GM12878 (cell line): ENCODE results near the gene CDH10. TPM values are rescaled to one million over a fixed set of nuclear protein-coding genes. Genes with fewer than 3 reads are reported as not detected.

ENCODE experiments used
- ATAC-seq: fragments of 200-7000 bp; cut with Tn5 transposase; 3 replicates; pipeline ENCODE4 v1.9.1; 2020; ENCODE audit warnings: mild to moderate bottlenecking, moderate library complexity
- BruUV-seq: library from RNA; stranded (reverse); fragments of 400-500 nt; replicated peaks from 2 replicates; lab custom pipeline; 2021; lab: Mats Ljungman, UMichigan
- CTCF ChIA-PET: fragments of 300-600 bp; sonication (Branson Sonifier 250); formaldehyde crosslinking; extraction: SDS; loops from one replicate; lab custom pipeline; 2021; ENCODE audit warnings: inconsistent platforms; lab: Yijun Ruan, JAX
- POLR2A ChIA-PET: fragments of 350-600 bp; formaldehyde crosslinking; extraction: SDS; loops from one replicate; lab custom pipeline; 2021; ENCODE audit warnings: inconsistent platforms; lab: Charles Lee
- RAD21 ChIA-PET: fragments of 300-600 bp; sonication (Branson Sonifier 250); formaldehyde crosslinking; loops from one replicate; lab custom pipeline; 2023; ENCODE audit warnings: antibody characterized with exemption; ENCODE audit not compliant: unreplicated experiment; lab: Charles Lee
- SMC1A ChIA-PET: fragments of 300-600 bp; sonication (Branson Sonifier 250); formaldehyde crosslinking; loops from one replicate; lab custom pipeline; 2023; ENCODE audit not compliant: unreplicated experiment, uncharacterized antibody; lab: Charles Lee
- DNase-seq: peaks from one replicate; pipeline ENCODE4 v3.0.0-alpha.2; 2011; ENCODE audit warnings: low read depth, low spot score
- FAIRE-seq: peaks from 3 replicates; lab custom pipeline; 2011; peaks lifted over from hg19 to GRCh38; lab: Jason Lieb, UNC
- H2AFZ ChIP-seq: 2 replicates; pipeline ENCODE4 v1.6.0; 2011; ENCODE audit warnings: low read depth, low read length, control low read depth; ENCODE audit not compliant: control insufficient read depth
- H3K27ac ChIP-seq: 2 replicates; pipeline ENCODE4 v1.5.1; 2011; ENCODE audit warnings: control low read depth; ENCODE audit not compliant: control insufficient read depth, insufficient read depth
- H3K27me3 ChIP-seq, 2 experiments: replicated peaks in 1 of 2; 2 replicates each; pipeline versions ENCODE4 v1.6.0 to v1.6.1; 2011; ENCODE audit warnings: low read length in 1 of 2; ENCODE audit not compliant: control insufficient read depth in 2 of 2, insufficient read depth in 2 of 2
- H3K36me3 ChIP-seq, 2 experiments: 2 replicates each; pipeline ENCODE4 v1.5.1; 2011; ENCODE audit warnings: low read length in 1 of 2; ENCODE audit not compliant: control insufficient read depth in 2 of 2, insufficient read depth in 2 of 2
- H3K4me1 ChIP-seq: 2 replicates; pipeline ENCODE4 v1.6.1; 2011; ENCODE audit warnings: mild to moderate bottlenecking, low read length, moderate library complexity, mixed read lengths; ENCODE audit not compliant: control insufficient read depth, insufficient read depth
- H3K4me2 ChIP-seq: 2 replicates; pipeline ENCODE4 v1.6.0; 2011; ENCODE audit warnings: control low read depth; ENCODE audit not compliant: control insufficient read depth, insufficient read depth
- H3K4me3 ChIP-seq: fragments of 200-600 bp; sonication (generic); 2 replicates; pipeline ENCODE4 v1.5.1; 2016
- H3K79me2 ChIP-seq: 2 replicates; pipeline ENCODE4 v1.6.0; 2011; ENCODE audit warnings: low read length; ENCODE audit not compliant: control insufficient read depth, insufficient read depth
- H3K9ac ChIP-seq: 2 replicates; pipeline ENCODE4 v1.8.0; 2011; ENCODE audit warnings: low read length, control low read depth, mixed read lengths; ENCODE audit not compliant: control insufficient read depth, insufficient read depth
- H3K9me3 ChIP-seq: replicated peaks from 3 replicates; pipeline ENCODE4 v1.5.1; 2011; ENCODE audit warnings: mild to moderate bottlenecking, low read length; ENCODE audit not compliant: control insufficient read depth, insufficient read depth
- H4K20me1 ChIP-seq: 2 replicates; pipeline ENCODE4 v1.6.0; 2011; ENCODE audit not compliant: control insufficient read depth, insufficient read depth
- BCL11A ChIP-seq: IDR thresholded peaks from 2 replicates; pipeline ENCODE4 v1.6.1; 2011; ENCODE audit warnings: low read depth, low read length
- BCL3 ChIP-seq: IDR thresholded peaks from 2 replicates; pipeline ENCODE4 v1.6.1; 2011; ENCODE audit warnings: borderline replicate concordance, low read depth, mild to moderate bottlenecking, moderate library complexity, low read length; ENCODE audit not compliant: insufficient read depth, poor library complexity, severe bottlenecking
- MTA3 ChIP-seq: IDR thresholded peaks from 2 replicates; pipeline ENCODE4 v1.6.1; 2012; ENCODE audit warnings: low read length, inconsistent platforms, borderline replicate concordance
- NR2F1 ChIP-seq: fragments of 450-650 bp; conservative IDR thresholded peaks from 2 replicates; pipeline ENCODE4 v1.6.1; 2017; ENCODE audit warnings: mild to moderate bottlenecking
- PAX8 ChIP-seq: fragments of 450-650 bp; IDR thresholded peaks from 2 replicates; pipeline ENCODE4 v1.6.1; 2017; ENCODE audit warnings: mild to moderate bottlenecking, moderate library complexity
- RELA ChIP-seq: fragments of 450-650 bp; IDR thresholded peaks from 2 replicates; pipeline ENCODE4 v1.8.0; 2014; ENCODE audit warnings: borderline replicate concordance; ENCODE audit not compliant: partially characterized antibody
- RUNX3 ChIP-seq: IDR thresholded peaks from 2 replicates; pipeline ENCODE4 v1.6.1; 2012; ENCODE audit warnings: low read length, inconsistent platforms
- SMC3 ChIP-seq: IDR thresholded peaks from 2 replicates; pipeline ENCODE4 v1.6.1; 2011; ENCODE audit warnings: low read length, improper control_type of control experiment, borderline replicate concordance
- SREBF1 ChIP-seq: IDR thresholded peaks from 2 replicates; pipeline ENCODE4 v1.6.1; 2012; ENCODE audit warnings: mild to moderate bottlenecking, low read length
- TARDBP ChIP-seq: IDR thresholded peaks from 2 replicates; pipeline ENCODE4 v1.6.1; 2016; ENCODE audit warnings: borderline replicate concordance
- WGBS: methylation state at CpG from one replicate; pipeline ENCODE4 v1.1.6; 2016; ENCODE audit warnings: low lambda C conversion rate; ENCODE audit not compliant: insufficient replicate concordance, insufficient coverage; ENCODE audit errors: missing lambda C conversion rate; 5-methylcytosine and 5-hydroxymethylcytosine counted together
- in situ Hi-C: fragments of 300-500 bp; cut with MboI; formaldehyde crosslinking; loops from 9 replicates; pipeline ENCODE4 v1.14.3; 2018; ENCODE audit warnings: mixed read lengths
- intact Hi-C: fragments of 100-400 bp; cut with micrococcal nuclease; formaldehyde crosslinking; loops from one replicate; pipeline ENCODE4 v1.14.2; 2022; ENCODE audit not compliant: unreplicated experiment
- polyA plus RNA-seq, 11 experiments: library from polyadenylated mRNA; depleted of rRNA in 4 of 11; unstranded in 6 of 11; stranded (reverse) in 5 of 11; fragments of >200 nt; fragmentation: Nextera tagmentation in 4 of 11; fragmentation: Illumina TruSeq in 1 of 11; extraction: Ambion mirVana in 4 of 11; extraction: Trizol in 1 of 11; gene quantifications; 1 replicate in 1 of 11; 2 replicates in 10 of 11; pipeline versions ENCODE4 v1.2.1 to v1.2.3, GENCODE V29; 2011 to 2016; ENCODE audit warnings: inconsistent platforms in 2 of 11, missing spikeins in 2 of 11, low read depth in 1 of 11
- total RNA-seq, 4 experiments: library from RNA; depleted of rRNA in 3 of 4; stranded (reverse); fragments of >200 nt in 3 of 4; fragmentation: Illumina TruSeq in 1 of 4; extraction: Trizol in 1 of 4; gene quantifications; 2 replicates each; pipeline versions ENCODE4 v1.2.1 to v1.2.3, GENCODE V29; 2013 to 2021

CDH10 gene
- total and polyA plus RNA-seq, 10 of the 15 experiments (the other 5 are each of a cell fraction or from before 2014, with no cell fraction given), result 0.04 to 0.05 TPM; not detected in 8

- no peak overlapping the region for H3K9ac ChIP-seq
- H3K79me2 ChIP-seq, result no peaks in the 10 kb centered on the region
- no TSS peak for BruUV-seq
- in situ Hi-C loops (no loop called here), intact Hi-C loops (no loop called here)
- WGBS, result 1% methylated on average over 3 of the region's 3 CpGs
- ATAC-seq, result no peak
- CTCF ChIA-PET, result no interaction called here
- RAD21 ChIA-PET, result interaction anchor here (1.2 kb wide), 1 partner anchor 142 kb away, joined by 3 read pairs; no protein-coding TSS in a partner anchor
- no peak for FAIRE-seq
- no peak overlapping the region for H3K27ac ChIP-seq
- no peak overlapping the region for H3K4me2 ChIP-seq
- SMC1A ChIA-PET, result no interaction called here
- TF ChIP-seq MTA3, result no peak
- no peak for TF ChIP-seq SMC3
- no peak for TF ChIP-seq BCL11A
- TF ChIP-seq TARDBP, result no peak
- no peak for TF ChIP-seq BCL3
- no peak for TF ChIP-seq SREBF1
- TF ChIP-seq RUNX3, result no peak
- no peaks in the 10 kb centered on the region for H3K4me1 ChIP-seq
- H3K27me3 ChIP-seq, result no peaks in the 10 kb centered on the region
- H3K4me3 ChIP-seq, result no peak overlapping the region
- no peak overlapping the region for H2AFZ ChIP-seq
- no peaks in the 10 kb centered on the region for H4K20me1 ChIP-seq
- no peaks in the 10 kb centered on the region for H3K9me3 ChIP-seq
- no peaks in the 10 kb centered on the region for H3K36me3 ChIP-seq
- POLR2A ChIA-PET, result no interaction called here
- no peak for DNase-seq
Observed at GRCh38 chr5:24589566-24589965, 55.2 kb downstream of the CDH10 start.

GRCh38 chr5:24585751-24586150, 59.0 kb downstream of the CDH10 start:
- Histone ChIP-seq H4K20me1 (no peaks in the 10 kb centered on the region), H3K9me3 (no peaks in the 10 kb centered on the region), H3K36me3 (no peaks in the 10 kb centered on the region), H3K27ac (no peak overlapping the region), H3K4me2 (no peak overlapping the region), H3K79me2 (no peaks in the 10 kb centered on the region), H3K4me3 (no peak overlapping the region), H2AFZ (no peak overlapping the region), H3K27me3 (no peaks in the 10 kb centered on the region), H3K4me1 (no peaks in the 10 kb centered on the region), H3K9ac (no peak overlapping the region)
- BruUV-seq, result no TSS peak
- ChIA-PET RAD21 (no interaction called here), POLR2A (no interaction called here), SMC1A (no interaction called here), CTCF (interaction anchor here (1.0 kb wide), 1 partner anchor 59 kb away, joined by 3 read pairs; the partner anchor contains the start of gene CDH10)
- no peak for TF ChIP-seq PAX8
- TF ChIP-seq RELA, result no peak
- TF ChIP-seq NR2F1, result no peak
- no peak for TF ChIP-seq SREBF1
- intact Hi-C loops (no loop called here), in situ Hi-C loops (no loop called here)
- 18% methylated on average over 4 of the region's 4 CpGs for WGBS
- DNase-seq, result no peak
- no peak for FAIRE-seq
- ATAC-seq, result no peak
